DND-41 (cell line): ENCODE measurements around the gene RASD1.

Experiments
- ATAC-seq: fragments of 200-7000 bp; cut with Tn5 transposase; 3 replicates; pipeline ENCODE4 v1.9.1; 2021; ENCODE audit warnings: low read depth; ENCODE audit not compliant: insufficient read depth
- DNase-seq: peaks from one replicate; pipeline ENCODE4 v3.0.0-alpha.2; 2020
- H2AFZ ChIP-seq: 2 replicates; pipeline ENCODE4 v1.6.0; 2012; ENCODE audit warnings: low read depth, low read length
- H3K27ac ChIP-seq: 2 replicates; pipeline ENCODE4 v1.5.1; 2012; ENCODE audit warnings: low read length, inconsistent platforms
- H3K27me3 ChIP-seq: fragments of 200-600 bp; sonication (generic); 2 replicates; pipeline ENCODE4 v1.6.0; 2012; ENCODE audit warnings: low read length, mild to moderate bottlenecking, inconsistent platforms; ENCODE audit not compliant: insufficient read depth, poor library complexity
- H3K36me3 ChIP-seq: 2 replicates; pipeline ENCODE4 v1.5.1; 2012; ENCODE audit warnings: low read length, inconsistent platforms; ENCODE audit not compliant: insufficient read depth
- H3K4me1 ChIP-seq: 2 replicates; pipeline ENCODE4 v1.5.1; 2012; ENCODE audit warnings: mild to moderate bottlenecking, low read length; ENCODE audit not compliant: insufficient read depth
- H3K4me2 ChIP-seq: 2 replicates; pipeline ENCODE4 v1.6.0; 2012; ENCODE audit warnings: mild to moderate bottlenecking, moderate library complexity, low read length, inconsistent platforms; ENCODE audit not compliant: insufficient read depth
- H3K4me3 ChIP-seq, 2 experiments: fragments of 200-600 bp in 1 of 2; shearing (Covaris generic) in 1 of 2; 2 replicates each; pipeline ENCODE4 v1.5.1; 2012 to 2016; ENCODE audit warnings: inconsistent platforms in 2 of 2, low read length in 2 of 2, mild to moderate bottlenecking in 2 of 2, low read depth in 1 of 2, moderate library complexity in 1 of 2
- H3K79me2 ChIP-seq: 2 replicates; pipeline ENCODE4 v1.6.0; 2012; ENCODE audit warnings: low read length, inconsistent platforms; ENCODE audit not compliant: insufficient read depth
- H3K9ac ChIP-seq: 2 replicates; pipeline ENCODE4 v1.6.0; 2012; ENCODE audit warnings: low read depth, mild to moderate bottlenecking, inconsistent platforms, low read length, moderate library complexity
- H3K9me3 ChIP-seq: 2 replicates; pipeline ENCODE4 v1.5.1; 2012; ENCODE audit warnings: low read length, moderate library complexity, mild to moderate bottlenecking, inconsistent platforms; ENCODE audit not compliant: insufficient read depth, severe bottlenecking
- H4K20me1 ChIP-seq: 2 replicates; pipeline ENCODE4 v1.6.0; 2012; ENCODE audit warnings: low read length; ENCODE audit not compliant: insufficient read depth
- CTCF ChIP-seq: IDR thresholded peaks from 2 replicates; pipeline ENCODE4 v1.5.1; 2012; ENCODE audit warnings: borderline replicate concordance, low read length, moderate library complexity, mild to moderate bottlenecking; ENCODE audit not compliant: poor library complexity, severe bottlenecking; ENCODE audit errors: extremely low read depth
- EZH2 ChIP-seq: IDR thresholded peaks from 3 replicates; pipeline ENCODE4 v1.6.1; 2012; ENCODE audit warnings: borderline replicate concordance, low read depth, mild to moderate bottlenecking, moderate library complexity, low read length, inconsistent platforms; ENCODE audit not compliant: severe bottlenecking

The RASD1 gene

GRCh38 chr17:17528696-17529652, 32.8 kb upstream of the RASD1 start:
- Histone ChIP-seq H2AFZ (no peak overlapping the region), H3K79me2 (no peaks in the 10 kb centered on the region; the same call in 1 of the 2 replicates), H3K4me1 (no peaks in the 10 kb centered on the region), H4K20me1 (peaks cover 13% of the 10 kb centered on the region; the same call in 1 of the 2 replicates), H3K36me3 (no peaks in the 10 kb centered on the region), H3K9me3 (no peaks in the 10 kb centered on the region), H3K4me3 (no peak overlapping the region), H3K27ac (no peak overlapping the region), H3K9ac (no peak overlapping the region), H3K27me3 (no peaks in the 10 kb centered on the region), H3K4me2 (no peak overlapping the region)
- DNase-seq = no peak
- TF ChIP-seq EZH2 (no peak), CTCF (no peak)
- no peak for ATAC-seq

- Histone ChIP-seq H3K4me2 (no peak overlapping the region), H3K9ac (no peak overlapping the region), H3K4me3 (no peak overlapping the region), H3K27ac (no peak overlapping the region), H3K36me3 (no peaks in the 10 kb centered on the region), H3K9me3 (no peaks in the 10 kb centered on the region), H2AFZ (no peak overlapping the region), H4K20me1 (peaks cover 16% of the 10 kb centered on the region; the same call in 1 of the 2 replicates), H3K4me1 (no peaks in the 10 kb centered on the region), H3K79me2 (no peaks in the 10 kb centered on the region; the same call in 1 of the 2 replicates), H3K27me3 (no peaks in the 10 kb centered on the region)
- DNase-seq (no peak), ATAC-seq (no peak)
- TF ChIP-seq CTCF = no peak
- no peak for TF ChIP-seq EZH2
These were observed 31.8 kb upstream of the RASD1 start for GRCh38 chr17:17527956-17528500.

GRCh38 chr17:17527534-17527933, 31.3 kb upstream of the RASD1 start:
- Histone ChIP-seq H3K36me3 (no peaks in the 10 kb centered on the region), H3K4me3 (no peak overlapping the region), H2AFZ (no peak overlapping the region), H3K27ac (no peak overlapping the region), H3K27me3 (no peaks in the 10 kb centered on the region), H3K4me1 (no peaks in the 10 kb centered on the region), H3K79me2 (no peaks in the 10 kb centered on the region; the same call in 1 of the 2 replicates), H3K9ac (no peak overlapping the region), H3K9me3 (no peaks in the 10 kb centered on the region), H4K20me1 (peaks cover 16% of the 10 kb centered on the region; the same call in 1 of the 2 replicates), H3K4me2 (no peak overlapping the region)
- TF ChIP-seq CTCF (no peak), EZH2 (no peak)
- no peak for DNase-seq
- no peak for ATAC-seq
